WTC11 (cell line): ENCODE measurements around the gene LILRA6.

Experiments
- CBFB ChIP-seq: sonication (generic); formaldehyde crosslinking; IDR thresholded peaks from 2 replicates; pipeline ENCODE4 v1.8.1; 2022; ENCODE audit warnings: mild to moderate bottlenecking, low read depth, missing genetic modification reagents
- CDX4 ChIP-seq: fragments of 250-450 bp; sonication (Bioruptor Pico); IDR thresholded peaks from 2 replicates; pipeline ENCODE4 v1.9.0; 2021; ENCODE audit warnings: moderate library complexity, mild to moderate bottlenecking, inconsistent platforms, borderline replicate concordance
- CREM ChIP-seq: sonication (generic); formaldehyde crosslinking; IDR thresholded peaks from 2 replicates; pipeline ENCODE4 v1.8.1; 2022; ENCODE audit warnings: mild to moderate bottlenecking, missing genetic modification reagents, moderate library complexity
- ESRRA ChIP-seq: sonication (generic); formaldehyde crosslinking; IDR thresholded peaks from 2 replicates; pipeline ENCODE4 v1.8.1; 2022; ENCODE audit warnings: mild to moderate bottlenecking, missing genetic modification reagents, borderline replicate concordance
- PREB ChIP-seq: sonication (generic); formaldehyde crosslinking; IDR thresholded peaks from 2 replicates; pipeline ENCODE4 v1.8.1; 2022; ENCODE audit warnings: mild to moderate bottlenecking, missing genetic modification reagents, moderate library complexity, borderline replicate concordance
- ZNF263 ChIP-seq: sonication (generic); formaldehyde crosslinking; IDR thresholded peaks from 2 replicates; pipeline ENCODE4 v1.8.1; 2022; ENCODE audit warnings: low read depth, mild to moderate bottlenecking, moderate library complexity, missing genetic modification reagents
- ZNF317 ChIP-seq: sonication (generic); formaldehyde crosslinking; IDR thresholded peaks from 2 replicates; pipeline ENCODE4 v1.8.1; 2023; ENCODE audit warnings: low read depth, mild to moderate bottlenecking, moderate library complexity, missing genetic modification reagents, borderline replicate concordance
- TF ChIP-seq, protein P1 (sequence below): fragments of 200-600 bp; IDR thresholded peaks from 2 replicates; pipeline ENCODE4 v1.8.0; 2022; ENCODE audit warnings: antibody characterized with exemption
- TF ChIP-seq, protein P2 (sequence below): sonication (generic); formaldehyde crosslinking; IDR thresholded peaks from 2 replicates; pipeline ENCODE4 v1.8.1; 2023; ENCODE audit warnings: mild to moderate bottlenecking, missing genetic modification reagents, borderline replicate concordance

DNA sequence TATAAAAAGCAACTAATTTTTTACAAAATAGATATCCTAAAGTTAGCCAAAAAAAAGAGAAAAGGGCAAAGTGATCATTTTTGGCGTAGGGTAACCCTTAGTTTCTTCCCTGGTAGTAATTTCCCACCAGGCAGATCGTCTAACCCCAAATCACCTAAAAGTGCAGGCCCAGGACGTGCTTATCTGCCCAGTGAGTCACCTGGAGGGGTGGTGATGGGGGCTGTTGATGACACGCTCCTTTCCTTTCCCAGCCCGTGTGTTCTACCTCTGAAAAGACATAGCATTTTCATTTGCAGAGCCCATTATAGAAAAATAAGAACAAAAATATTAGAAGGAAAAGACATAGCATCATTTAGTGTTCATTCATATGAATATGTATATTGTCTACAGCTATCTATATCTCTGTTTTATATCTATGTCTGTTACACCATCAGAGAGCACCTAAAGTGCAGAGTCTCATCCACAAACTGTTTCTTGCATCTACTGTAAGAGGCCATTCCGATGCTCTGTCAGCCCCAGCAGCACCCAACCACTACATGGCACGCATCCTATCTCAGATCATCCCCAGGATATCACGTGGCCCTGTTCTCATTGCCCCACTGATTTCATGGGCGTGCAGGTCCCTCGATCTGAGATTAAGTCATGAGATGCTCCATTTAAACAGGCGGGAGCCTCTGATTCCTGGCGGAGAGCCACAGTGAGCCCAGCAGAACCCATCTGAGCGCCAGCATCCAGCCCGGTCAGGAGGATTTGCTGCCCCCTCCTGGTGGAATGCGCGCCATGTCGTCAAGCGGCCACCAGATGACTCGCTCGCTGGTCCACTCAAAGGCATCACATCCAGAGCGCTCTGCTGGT is 11.3 kb downstream of the LILRA6 start:
- no peak for TF ChIP-seq CBFB (CRISPR knock-in tag)
- TF ChIP-seq, protein P1, sequence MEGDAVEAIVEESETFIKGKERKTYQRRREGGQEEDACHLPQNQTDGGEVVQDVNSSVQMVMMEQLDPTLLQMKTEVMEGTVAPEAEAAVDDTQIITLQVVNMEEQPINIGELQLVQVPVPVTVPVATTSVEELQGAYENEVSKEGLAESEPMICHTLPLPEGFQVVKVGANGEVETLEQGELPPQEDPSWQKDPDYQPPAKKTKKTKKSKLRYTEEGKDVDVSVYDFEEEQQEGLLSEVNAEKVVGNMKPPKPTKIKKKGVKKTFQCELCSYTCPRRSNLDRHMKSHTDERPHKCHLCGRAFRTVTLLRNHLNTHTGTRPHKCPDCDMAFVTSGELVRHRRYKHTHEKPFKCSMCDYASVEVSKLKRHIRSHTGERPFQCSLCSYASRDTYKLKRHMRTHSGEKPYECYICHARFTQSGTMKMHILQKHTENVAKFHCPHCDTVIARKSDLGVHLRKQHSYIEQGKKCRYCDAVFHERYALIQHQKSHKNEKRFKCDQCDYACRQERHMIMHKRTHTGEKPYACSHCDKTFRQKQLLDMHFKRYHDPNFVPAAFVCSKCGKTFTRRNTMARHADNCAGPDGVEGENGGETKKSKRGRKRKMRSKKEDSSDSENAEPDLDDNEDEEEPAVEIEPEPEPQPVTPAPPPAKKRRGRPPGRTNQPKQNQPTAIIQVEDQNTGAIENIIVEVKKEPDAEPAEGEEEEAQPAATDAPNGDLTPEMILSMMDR, result peak; percentile 58
- TF ChIP-seq PREB (CRISPR knock-in tag), result no peak
- TF ChIP-seq ZNF263 (CRISPR knock-in tag), result no peak
- TF ChIP-seq, protein P2, sequence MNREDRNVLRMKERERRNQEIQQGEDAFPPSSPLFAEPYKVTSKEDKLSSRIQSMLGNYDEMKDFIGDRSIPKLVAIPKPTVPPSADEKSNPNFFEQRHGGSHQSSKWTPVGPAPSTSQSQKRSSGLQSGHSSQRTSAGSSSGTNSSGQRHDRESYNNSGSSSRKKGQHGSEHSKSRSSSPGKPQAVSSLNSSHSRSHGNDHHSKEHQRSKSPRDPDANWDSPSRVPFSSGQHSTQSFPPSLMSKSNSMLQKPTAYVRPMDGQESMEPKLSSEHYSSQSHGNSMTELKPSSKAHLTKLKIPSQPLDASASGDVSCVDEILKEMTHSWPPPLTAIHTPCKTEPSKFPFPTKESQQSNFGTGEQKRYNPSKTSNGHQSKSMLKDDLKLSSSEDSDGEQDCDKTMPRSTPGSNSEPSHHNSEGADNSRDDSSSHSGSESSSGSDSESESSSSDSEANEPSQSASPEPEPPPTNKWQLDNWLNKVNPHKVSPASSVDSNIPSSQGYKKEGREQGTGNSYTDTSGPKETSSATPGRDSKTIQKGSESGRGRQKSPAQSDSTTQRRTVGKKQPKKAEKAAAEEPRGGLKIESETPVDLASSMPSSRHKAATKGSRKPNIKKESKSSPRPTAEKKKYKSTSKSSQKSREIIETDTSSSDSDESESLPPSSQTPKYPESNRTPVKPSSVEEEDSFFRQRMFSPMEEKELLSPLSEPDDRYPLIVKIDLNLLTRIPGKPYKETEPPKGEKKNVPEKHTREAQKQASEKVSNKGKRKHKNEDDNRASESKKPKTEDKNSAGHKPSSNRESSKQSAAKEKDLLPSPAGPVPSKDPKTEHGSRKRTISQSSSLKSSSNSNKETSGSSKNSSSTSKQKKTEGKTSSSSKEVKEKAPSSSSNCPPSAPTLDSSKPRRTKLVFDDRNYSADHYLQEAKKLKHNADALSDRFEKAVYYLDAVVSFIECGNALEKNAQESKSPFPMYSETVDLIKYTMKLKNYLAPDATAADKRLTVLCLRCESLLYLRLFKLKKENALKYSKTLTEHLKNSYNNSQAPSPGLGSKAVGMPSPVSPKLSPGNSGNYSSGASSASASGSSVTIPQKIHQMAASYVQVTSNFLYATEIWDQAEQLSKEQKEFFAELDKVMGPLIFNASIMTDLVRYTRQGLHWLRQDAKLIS (CRISPR knock-in tag), result no peak
- no peak for TF ChIP-seq ESRRA (CRISPR knock-in tag)
- no peak for TF ChIP-seq CREM (CRISPR knock-in tag)
- no peak for TF ChIP-seq ZNF317
- TF ChIP-seq CDX4, result no peak
